ENCODE measurements around the gene ALOX5AP.

DNA sequence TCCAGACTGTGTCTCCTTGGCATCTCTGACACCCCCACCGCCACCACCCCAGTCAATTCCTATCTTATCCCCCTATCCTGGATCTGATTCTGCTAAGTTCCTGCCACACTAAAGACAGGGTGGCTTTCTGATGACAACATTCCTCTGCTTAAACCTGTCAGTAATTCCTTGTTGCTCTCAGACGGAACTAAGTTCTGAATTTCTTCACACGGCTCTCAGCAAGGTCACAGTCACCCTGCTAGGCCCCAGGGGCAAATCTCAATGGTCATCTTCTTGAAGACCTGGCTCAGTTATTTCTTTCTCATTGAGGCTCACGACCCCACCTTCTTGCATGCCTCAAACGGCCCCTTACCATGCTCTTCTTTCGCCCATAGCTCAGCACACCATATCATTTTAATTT, 7.6 kb downstream of the ALOX5AP start:
- TF ChIP-seq, protein P1, sequence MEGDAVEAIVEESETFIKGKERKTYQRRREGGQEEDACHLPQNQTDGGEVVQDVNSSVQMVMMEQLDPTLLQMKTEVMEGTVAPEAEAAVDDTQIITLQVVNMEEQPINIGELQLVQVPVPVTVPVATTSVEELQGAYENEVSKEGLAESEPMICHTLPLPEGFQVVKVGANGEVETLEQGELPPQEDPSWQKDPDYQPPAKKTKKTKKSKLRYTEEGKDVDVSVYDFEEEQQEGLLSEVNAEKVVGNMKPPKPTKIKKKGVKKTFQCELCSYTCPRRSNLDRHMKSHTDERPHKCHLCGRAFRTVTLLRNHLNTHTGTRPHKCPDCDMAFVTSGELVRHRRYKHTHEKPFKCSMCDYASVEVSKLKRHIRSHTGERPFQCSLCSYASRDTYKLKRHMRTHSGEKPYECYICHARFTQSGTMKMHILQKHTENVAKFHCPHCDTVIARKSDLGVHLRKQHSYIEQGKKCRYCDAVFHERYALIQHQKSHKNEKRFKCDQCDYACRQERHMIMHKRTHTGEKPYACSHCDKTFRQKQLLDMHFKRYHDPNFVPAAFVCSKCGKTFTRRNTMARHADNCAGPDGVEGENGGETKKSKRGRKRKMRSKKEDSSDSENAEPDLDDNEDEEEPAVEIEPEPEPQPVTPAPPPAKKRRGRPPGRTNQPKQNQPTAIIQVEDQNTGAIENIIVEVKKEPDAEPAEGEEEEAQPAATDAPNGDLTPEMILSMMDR (IDR thresholded peaks at IDR 0.05; ENCODE audit: low read depth, low read length): no peak
- no peak for TF ChIP-seq EZH2phosphoT487 (IDR thresholded peaks at IDR 0.05; ENCODE audit: low read depth)
